Left ventricle myocardium inferior (tissue), 1 donor: ENCODE data around the gene GAB1. TPM values are rescaled to one million over a fixed set of nuclear protein-coding genes. Genes with fewer than 3 reads are reported as not detected.
A peak's percentile ranks its signal among the peaks of the same experiment; 100 is the strongest.

Experiments
- DNase-seq: peaks from one replicate; pipeline ENCODE4 v3.0.0-alpha.2; 2020
- H3K27ac ChIP-seq: fragments of 200-600 bp; replicated peaks from 2 replicates; pipeline ENCODE4 v1.8.0; 2021
- H3K27me3 ChIP-seq: fragments of 200-600 bp; 2 replicates; pipeline ENCODE4 v1.8.0; 2021; ENCODE audit warnings: low read depth
- H3K36me3 ChIP-seq: fragments of 200-600 bp; 2 replicates; pipeline ENCODE4 v1.8.0; 2021
- H3K4me1 ChIP-seq: fragments of 200-600 bp; 2 replicates; pipeline ENCODE4 v1.8.0; 2021
- H3K4me3 ChIP-seq: fragments of 200-600 bp; 2 replicates; pipeline ENCODE4 v1.8.0; 2021; ENCODE audit warnings: mild to moderate bottlenecking, moderate library complexity
- H3K9me3 ChIP-seq: fragments of 200-600 bp; replicated peaks from 2 replicates; pipeline ENCODE4 v1.8.0; 2021
- intact Hi-C: fragments of 100-400 bp; cut with micrococcal nuclease; formaldehyde crosslinking; loops from one replicate; pipeline ENCODE4 v1.11.0; 2022
- total RNA-seq: library from RNA; stranded (reverse); fragmentation: NEBNext Ultra II Directional; extraction: Animal tissue kit (Norgen Biotek cat#: 25700); gene quantifications from one replicate; pipeline ENCODE4 v1.2.1, GENCODE V29; 2021
- TF ChIP-seq, protein P1 (sequence below): fragments of 200-600 bp; IDR thresholded peaks from 2 replicates; pipeline ENCODE4 v1.8.0; 2021; ENCODE audit warnings: antibody characterized with exemption, mild to moderate bottlenecking, borderline replicate concordance
- donor health status: DM: no; HTN: yes; CAD: no; lungs with severe emphysema.

GAB1 gene
- total RNA-seq, 1 donor from 2014 or later: 87.1 TPM

DNA sequence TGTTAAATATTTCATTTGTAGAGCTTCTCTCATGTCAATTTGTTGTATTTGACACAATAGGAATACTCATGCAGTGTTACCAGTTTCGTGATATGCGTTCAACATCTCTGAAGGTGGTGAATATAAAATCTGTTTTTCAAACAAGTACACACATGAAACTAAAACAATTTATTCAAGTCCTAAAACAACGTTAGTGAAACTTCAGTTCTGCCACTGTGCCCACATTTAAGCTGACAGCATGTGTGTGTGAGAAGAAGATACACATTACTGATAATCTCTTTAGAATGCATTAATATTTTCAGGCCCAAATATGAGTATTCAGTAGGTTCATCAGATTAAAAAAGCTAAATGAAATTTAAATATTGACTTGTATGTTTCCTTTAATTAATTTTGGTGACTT lies 21.7 kb downstream of the GAB1 start:
- Histone ChIP-seq H3K27ac (no peak overlapping the region), H3K9me3 (no peaks in the 10 kb centered on the region), H3K4me3 (no peak overlapping the region), H3K36me3 (no peaks in the 10 kb centered on the region), H3K27me3 (no peaks in the 10 kb centered on the region), H3K4me1 (no peaks in the 10 kb centered on the region)
- TF ChIP-seq, protein P1, sequence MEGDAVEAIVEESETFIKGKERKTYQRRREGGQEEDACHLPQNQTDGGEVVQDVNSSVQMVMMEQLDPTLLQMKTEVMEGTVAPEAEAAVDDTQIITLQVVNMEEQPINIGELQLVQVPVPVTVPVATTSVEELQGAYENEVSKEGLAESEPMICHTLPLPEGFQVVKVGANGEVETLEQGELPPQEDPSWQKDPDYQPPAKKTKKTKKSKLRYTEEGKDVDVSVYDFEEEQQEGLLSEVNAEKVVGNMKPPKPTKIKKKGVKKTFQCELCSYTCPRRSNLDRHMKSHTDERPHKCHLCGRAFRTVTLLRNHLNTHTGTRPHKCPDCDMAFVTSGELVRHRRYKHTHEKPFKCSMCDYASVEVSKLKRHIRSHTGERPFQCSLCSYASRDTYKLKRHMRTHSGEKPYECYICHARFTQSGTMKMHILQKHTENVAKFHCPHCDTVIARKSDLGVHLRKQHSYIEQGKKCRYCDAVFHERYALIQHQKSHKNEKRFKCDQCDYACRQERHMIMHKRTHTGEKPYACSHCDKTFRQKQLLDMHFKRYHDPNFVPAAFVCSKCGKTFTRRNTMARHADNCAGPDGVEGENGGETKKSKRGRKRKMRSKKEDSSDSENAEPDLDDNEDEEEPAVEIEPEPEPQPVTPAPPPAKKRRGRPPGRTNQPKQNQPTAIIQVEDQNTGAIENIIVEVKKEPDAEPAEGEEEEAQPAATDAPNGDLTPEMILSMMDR: no peak
- no peak for DNase-seq
- intact Hi-C loops: no loop called here

DNA sequence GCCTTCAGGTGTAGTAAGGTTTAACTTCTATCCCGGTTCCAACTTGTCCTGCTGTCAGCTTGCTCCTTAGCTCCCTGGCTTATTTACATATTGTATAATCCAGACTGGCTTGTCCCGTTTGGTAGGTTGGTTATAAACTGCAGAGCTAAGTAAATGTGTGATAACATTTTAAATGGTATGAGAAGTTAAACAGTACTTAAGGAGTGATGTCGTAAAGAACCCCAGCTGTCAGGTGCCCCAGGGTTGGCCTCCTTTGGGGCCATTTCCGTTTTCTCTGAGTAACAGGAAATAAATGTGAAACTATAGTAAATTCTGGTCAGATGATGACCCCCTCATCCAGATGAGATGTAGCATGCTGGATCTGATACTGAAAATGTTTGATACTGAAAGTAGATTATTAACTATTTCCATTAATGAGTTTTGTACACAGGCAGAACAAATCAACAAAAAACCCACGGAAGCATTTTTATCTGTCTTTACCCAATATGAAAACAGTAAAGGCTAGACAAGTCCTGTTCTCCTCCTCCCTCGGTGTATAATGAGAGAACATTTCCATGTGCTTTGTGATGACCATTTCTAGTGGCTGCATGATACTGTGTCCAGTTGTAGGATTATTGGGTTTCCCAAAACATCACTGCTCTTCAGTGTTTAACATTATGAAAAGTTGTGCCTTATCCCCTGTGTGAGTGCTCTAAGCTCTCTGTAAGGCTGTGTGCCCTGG lies 22.4 kb downstream of the GAB1 start:
- no peaks in the 10 kb centered on the region for H3K9me3 ChIP-seq
- TF ChIP-seq, protein P1: no peak
- no peak overlapping the region for H3K27ac ChIP-seq
- H3K36me3 ChIP-seq: no peaks in the 10 kb centered on the region
- no peaks in the 10 kb centered on the region for H3K27me3 ChIP-seq
- no peaks in the 10 kb centered on the region for H3K4me1 ChIP-seq
- DNase-seq: no peak
- intact Hi-C loops: no loop called here
- H3K4me3 ChIP-seq: peak overlapping the region; percentile 26

DNA sequence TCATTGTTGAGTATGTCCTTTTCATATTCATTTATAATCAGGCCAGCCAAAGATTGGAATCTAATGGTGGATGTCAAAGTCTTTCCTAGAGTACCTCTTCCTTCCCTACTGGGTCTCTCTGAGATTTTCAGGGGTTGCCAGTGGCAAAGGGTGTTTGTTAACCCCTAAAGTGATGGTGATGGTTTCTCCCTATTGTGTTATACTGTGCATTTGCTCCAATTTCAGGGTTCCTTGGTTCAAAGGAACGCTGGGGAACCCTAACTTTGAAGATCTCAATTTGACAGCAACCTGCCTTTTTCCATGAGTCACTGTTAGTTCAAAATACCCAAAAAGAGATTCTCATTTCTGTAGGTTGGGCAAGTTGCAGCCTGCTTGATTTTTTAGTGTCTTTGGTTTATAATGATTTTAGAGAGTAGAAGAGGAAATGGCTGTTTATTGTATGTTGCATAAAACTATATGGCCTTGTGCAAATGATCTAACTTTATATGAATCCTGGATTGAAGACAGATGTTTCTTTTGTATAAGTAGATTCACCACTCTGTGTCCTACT lies 23.0 kb downstream of the GAB1 start:
- Histone ChIP-seq H3K9me3 (no peaks in the 10 kb centered on the region), H3K36me3 (no peaks in the 10 kb centered on the region), H3K27ac (no peak overlapping the region), H3K4me1 (no peaks in the 10 kb centered on the region), H3K4me3 (no peak overlapping the region), H3K27me3 (no peaks in the 10 kb centered on the region)
- TF ChIP-seq, protein P1: no peak
- DNase-seq: no peak
- intact Hi-C loops: no loop called here

DNA sequence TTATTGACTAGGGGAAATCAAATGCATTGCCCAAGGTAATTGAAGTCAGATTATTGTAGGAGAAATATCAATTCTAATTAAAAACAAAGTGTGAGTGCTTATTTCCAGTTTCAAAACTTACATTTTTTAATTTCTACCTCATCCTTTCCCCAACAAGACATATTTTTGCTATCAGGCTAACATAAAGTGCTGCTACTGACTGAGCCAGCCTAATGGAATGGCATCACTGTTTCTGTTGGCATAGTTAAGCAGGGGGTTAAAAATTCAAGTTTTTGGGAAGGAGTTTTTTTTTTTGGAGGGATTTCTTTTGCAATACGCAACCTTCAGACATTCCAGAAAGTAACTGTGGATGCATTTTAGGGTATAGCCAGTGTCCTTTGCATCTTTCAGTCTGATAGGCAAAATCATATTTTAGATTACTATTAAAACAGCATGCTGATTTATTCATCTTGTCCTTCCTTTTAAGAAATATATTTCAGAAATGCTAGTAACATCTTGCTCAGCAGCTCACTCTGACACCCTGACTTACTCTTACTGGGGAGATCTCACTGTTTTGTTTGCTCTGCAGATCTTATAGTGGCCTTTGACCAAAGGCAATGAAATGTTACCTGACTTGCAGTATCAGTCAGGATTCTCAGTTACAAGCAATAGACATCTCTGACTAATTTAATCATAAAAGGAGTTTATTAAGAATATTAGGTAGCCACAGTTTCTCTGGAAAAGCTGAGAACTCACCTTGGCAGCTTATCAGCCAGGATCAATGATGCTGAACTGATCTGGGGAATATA lies 24.4 kb downstream of the GAB1 start:
- Histone ChIP-seq H3K27ac (no peak overlapping the region), H3K27me3 (no peaks in the 10 kb centered on the region), H3K4me3 (no peak overlapping the region), H3K36me3 (no peaks in the 10 kb centered on the region), H3K4me1 (no peaks in the 10 kb centered on the region), H3K9me3 (no peaks in the 10 kb centered on the region)
- intact Hi-C loops: no loop called here
- no peak for DNase-seq
- TF ChIP-seq, protein P1: no peak

DNA sequence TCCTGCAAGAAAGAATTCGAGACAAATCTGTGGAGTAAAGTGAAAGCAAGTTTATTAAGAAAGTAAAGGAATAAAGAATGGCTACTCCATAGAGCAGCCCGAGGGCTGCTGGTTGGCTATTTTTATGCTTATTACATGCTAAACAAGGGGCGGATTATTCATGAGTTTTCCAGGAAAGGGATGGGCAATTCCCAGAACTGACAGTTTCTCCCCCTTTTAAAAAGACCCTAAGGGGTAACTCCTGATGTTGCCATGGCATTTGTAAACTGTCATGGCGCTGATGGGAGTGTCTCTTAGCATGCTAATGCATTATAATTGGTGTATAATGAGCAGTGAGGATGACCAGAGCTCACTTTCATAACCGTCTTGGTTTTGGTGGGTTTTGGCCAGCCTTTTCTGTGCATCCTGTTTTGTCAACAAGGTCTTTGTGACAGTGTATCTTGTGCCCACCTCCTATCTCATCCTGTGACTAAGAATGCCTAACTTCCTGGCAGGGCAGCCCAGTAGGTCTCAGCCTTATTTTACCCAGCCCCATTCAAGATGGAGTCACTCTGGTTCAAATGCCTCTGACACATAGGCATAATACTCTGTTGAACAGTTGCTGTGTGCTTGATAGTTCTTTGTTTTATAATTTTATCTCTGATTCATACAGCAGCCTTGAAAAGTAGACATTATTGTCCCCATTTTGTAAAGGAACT lies 25.8 kb downstream of the GAB1 start:
- H3K27me3 ChIP-seq: no peaks in the 10 kb centered on the region
- H3K4me3 ChIP-seq: no peak overlapping the region
- intact Hi-C loops: no loop called here
- no peaks in the 10 kb centered on the region for H3K36me3 ChIP-seq
- no peaks in the 10 kb centered on the region for H3K9me3 ChIP-seq
- DNase-seq: no peak
- TF ChIP-seq, protein P1: no peak
- peaks cover 12% of the 10 kb centered on the region for H3K4me1 ChIP-seq
- peak overlapping the region; percentile 16 for H3K27ac ChIP-seq
